Measurements from ENCODE around the gene EGFR. TPM values are rescaled to one million over a fixed set of nuclear protein-coding genes. Genes with fewer than 3 reads are reported as not detected.

Gene EGFR
- total RNA-seq, 1 donor from 2014 or later = 78.3 TPM

- H3K4me1 ChIP-seq = no peaks in the 10 kb centered on the region
- intact Hi-C loops (cut with DNase I) = no loop called here
- H3K9me3 ChIP-seq = no peaks in the 10 kb centered on the region
- DNase-seq = no peak
- H3K4me3 ChIP-seq = no peak overlapping the region
- TF ChIP-seq CTCF (IDR thresholded peaks at IDR 0.05) = no peak
- peaks cover 43% of the 10 kb centered on the region for H3K36me3 ChIP-seq
- H3K27me3 ChIP-seq = no peaks in the 10 kb centered on the region
- H3K27ac ChIP-seq = no peak overlapping the region
- ATAC-seq = peak; percentile 10
These were observed 159.6 kb downstream of the EGFR start for GRCh38 chr7:55178292-55178862.

- ATAC-seq = peak; percentile 20
- intact Hi-C loops (cut with DNase I) = no loop called here
- TF ChIP-seq CTCF (IDR thresholded peaks at IDR 0.05) = no peak
- H3K4me3 ChIP-seq = no peak overlapping the region
- H3K9me3 ChIP-seq = no peaks in the 10 kb centered on the region
- no peaks in the 10 kb centered on the region for H3K4me1 ChIP-seq
- peaks cover 35% of the 10 kb centered on the region for H3K36me3 ChIP-seq
- H3K27me3 ChIP-seq = no peaks in the 10 kb centered on the region
- no peak for DNase-seq
- H3K27ac ChIP-seq = no peak overlapping the region
These were observed 160.3 kb downstream of the EGFR start for GRCh38 chr7:55178863-55179773.

- DNase-seq = no peak
- H3K4me1 ChIP-seq = no peaks in the 10 kb centered on the region
- ATAC-seq = no peak
- H3K36me3 ChIP-seq = peaks cover 32% of the 10 kb centered on the region
- no peak overlapping the region for H3K27ac ChIP-seq
- H3K27me3 ChIP-seq = no peaks in the 10 kb centered on the region
- H3K4me3 ChIP-seq = no peak overlapping the region
- no peaks in the 10 kb centered on the region for H3K9me3 ChIP-seq
- no peak for TF ChIP-seq CTCF (IDR thresholded peaks at IDR 0.05)
- intact Hi-C loops (cut with DNase I) = no loop called here
These were observed 161.3 kb downstream of the EGFR start for GRCh38 chr7:55179931-55180682.

- Histone ChIP-seq H3K36me3 (peaks cover 30% of the 10 kb centered on the region), H3K27ac (no peak overlapping the region), H3K4me1 (no peaks in the 10 kb centered on the region), H3K4me3 (no peak overlapping the region), H3K9me3 (no peaks in the 10 kb centered on the region), H3K27me3 (no peaks in the 10 kb centered on the region)
- intact Hi-C loops (cut with DNase I) = no loop called here
- ATAC-seq = no peak
- DNase-seq = peak; percentile 46
- TF ChIP-seq CTCF (IDR thresholded peaks at IDR 0.05) = no peak
These were observed 162.2 kb downstream of the EGFR start for GRCh38 chr7:55180963-55181542.

- Histone ChIP-seq H3K27me3 (no peaks in the 10 kb centered on the region), H3K27ac (no peak overlapping the region), H3K4me3 (no peak overlapping the region), H3K4me1 (no peaks in the 10 kb centered on the region), H3K9me3 (no peaks in the 10 kb centered on the region), H3K36me3 (peaks cover 30% of the 10 kb centered on the region)
- DNase-seq (peak; percentile 52), ATAC-seq (no peak)
- TF ChIP-seq CTCF (IDR thresholded peaks at IDR 0.05) = no peak
- intact Hi-C loops (cut with DNase I) = no loop called here
These were observed 162.9 kb downstream of the EGFR start for GRCh38 chr7:55181762-55182161.
